WTC11 (cell line): ENCODE results near the gene DCAF15. TPM values are rescaled to one million over a fixed set of nuclear protein-coding genes. Genes with fewer than 3 reads are reported as not detected.

ENCODE experiments used
- ATAC-seq: fragments of 200-7000 bp; cut with Tn5 transposase; 2 replicates; pipeline ENCODE4 v1.10.0; 2021; ENCODE audit warnings: mild to moderate bottlenecking, moderate library complexity
- CTCF ChIA-PET: fragments of 300-600 bp; sonication (Branson Sonifier 250); formaldehyde crosslinking; loops from one replicate; lab custom pipeline; 2021; ENCODE audit warnings: antibody characterized with exemption; lab: Charles Lee
- POLR2A ChIA-PET: fragments of 350-600 bp; sonication (Branson Sonifier 250); formaldehyde crosslinking; loops from one replicate; lab custom pipeline; 2021; ENCODE audit warnings: antibody characterized with exemption; lab: Charles Lee
- DNase-seq: peaks from one replicate; pipeline ENCODE4 v3.0.0; 2021; ENCODE audit warnings: low spot score
- H3K27ac Mint-ChIP-seq: 2 replicates; pipeline ENCODE4 v1.8.0; 2021; ENCODE audit warnings: mixed read lengths
- H3K27me3 Mint-ChIP-seq: 2 replicates; pipeline ENCODE4 v1.8.0; 2021; ENCODE audit warnings: low read depth, mild to moderate bottlenecking, moderate library complexity, mixed read lengths
- H3K36me3 Mint-ChIP-seq: 2 replicates; pipeline ENCODE4 v1.8.0; 2021; ENCODE audit warnings: mixed read lengths
- H3K4me1 Mint-ChIP-seq: 2 replicates; pipeline ENCODE4 v1.8.0; 2022; ENCODE audit warnings: mixed read lengths
- H3K4me3 Mint-ChIP-seq: 2 replicates; pipeline ENCODE4 v1.8.0; 2021; ENCODE audit warnings: mild to moderate bottlenecking, moderate library complexity, mixed read lengths
- H3K9me3 Mint-ChIP-seq: 2 replicates; pipeline ENCODE4 v1.8.0; 2021; ENCODE audit warnings: mixed read lengths
- ARID4B ChIP-seq: sonication (generic); formaldehyde crosslinking; IDR thresholded peaks from 2 replicates; pipeline ENCODE4 v1.8.0; 2023; ENCODE audit warnings: missing genetic modification reagents, mild to moderate bottlenecking, borderline replicate concordance
- EMX1 ChIP-seq: fragments of 250-450 bp; sonication (Bioruptor Pico); IDR thresholded peaks from 2 replicates; pipeline ENCODE4 v1.8.0; 2021; ENCODE audit warnings: mild to moderate bottlenecking
- FOXK1 ChIP-seq: sonication (generic); formaldehyde crosslinking; IDR thresholded peaks from 2 replicates; pipeline ENCODE4 v1.8.0; 2022; ENCODE audit warnings: mild to moderate bottlenecking, moderate library complexity, missing genetic modification reagents
- FOXP1 ChIP-seq: sonication (generic); formaldehyde crosslinking; IDR thresholded peaks from 2 replicates; pipeline ENCODE4 v1.8.0; 2022; ENCODE audit warnings: missing genetic modification reagents, mild to moderate bottlenecking, moderate library complexity, borderline replicate concordance
- GTF2I ChIP-seq: fragments of 250-450 bp; sonication (Bioruptor Pico); conservative IDR thresholded peaks from 2 replicates; pipeline ENCODE4 v1.4.0; 2021; ENCODE audit warnings: mild to moderate bottlenecking
- HMGA2 ChIP-seq: fragments of 250-450 bp; sonication (Bioruptor Pico); IDR thresholded peaks from 2 replicates; pipeline ENCODE4 v1.4.0; 2021; ENCODE audit warnings: mild to moderate bottlenecking, moderate library complexity
- KAT7 ChIP-seq: sonication (generic); formaldehyde crosslinking; IDR thresholded peaks from 2 replicates; pipeline ENCODE4 v1.8.1; 2023; ENCODE audit warnings: missing genetic modification reagents, mild to moderate bottlenecking, borderline replicate concordance
- PRDM15 ChIP-seq: sonication (generic); formaldehyde crosslinking; IDR thresholded peaks from 2 replicates; pipeline ENCODE4 v1.8.0; 2022; ENCODE audit warnings: missing genetic modification reagents
- RORB ChIP-seq: fragments of 250-450 bp; sonication (Bioruptor Pico); IDR thresholded peaks from 2 replicates; pipeline ENCODE4 v1.9.0; 2021; ENCODE audit warnings: mild to moderate bottlenecking
- SP1 ChIP-seq: sonication (generic); formaldehyde crosslinking; conservative IDR thresholded peaks from 2 replicates; pipeline ENCODE4 v1.8.1; 2022; ENCODE audit warnings: missing genetic modification reagents
- TEAD1 ChIP-seq: sonication (generic); formaldehyde crosslinking; IDR thresholded peaks from 2 replicates; pipeline ENCODE4 v1.8.0; 2022; ENCODE audit warnings: mild to moderate bottlenecking, missing genetic modification reagents
- ZBTB21 ChIP-seq: sonication (generic); formaldehyde crosslinking; IDR thresholded peaks from 2 replicates; pipeline ENCODE4 v1.8.1; 2023; ENCODE audit warnings: mild to moderate bottlenecking, missing genetic modification reagents, borderline replicate concordance
- ZNF263 ChIP-seq: sonication (generic); formaldehyde crosslinking; IDR thresholded peaks from 2 replicates; pipeline ENCODE4 v1.8.1; 2022; ENCODE audit warnings: low read depth, mild to moderate bottlenecking, moderate library complexity, missing genetic modification reagents
- ZNF423 ChIP-seq: fragments of 250-450 bp; sonication (Bioruptor Pico); IDR thresholded peaks from 2 replicates; pipeline ENCODE4 v2.1.2; 2022; ENCODE audit warnings: mild to moderate bottlenecking, moderate library complexity
- ZSCAN18 ChIP-seq: fragments of 250-450 bp; sonication (Bioruptor Pico); IDR thresholded peaks from 2 replicates; pipeline ENCODE4 v2.1.2; 2022; ENCODE audit warnings: mild to moderate bottlenecking, moderate library complexity
- total RNA-seq: library from RNA; stranded (reverse); gene quantifications from 3 replicates; pipeline ENCODE4 v1.2.3, GENCODE V29; 2021
- TF ChIP-seq, protein P1 (sequence below): fragments of 250-450 bp; sonication (Bioruptor Pico); IDR thresholded peaks from 2 replicates; pipeline ENCODE4 v1.9.0; 2021; ENCODE audit warnings: mild to moderate bottlenecking, borderline replicate concordance
- TF ChIP-seq, protein P2 (sequence below): fragments of 250-450 bp; sonication (Bioruptor Pico); IDR thresholded peaks from 2 replicates; pipeline ENCODE4 v1.9.0; 2021; ENCODE audit warnings: mild to moderate bottlenecking
- TF ChIP-seq, protein P3 (sequence below): sonication (generic); formaldehyde crosslinking; IDR thresholded peaks from 2 replicates; pipeline ENCODE4 v1.8.1; 2023; ENCODE audit warnings: mild to moderate bottlenecking, moderate library complexity, missing genetic modification reagents
- TF ChIP-seq, protein P4 (sequence below): sonication (generic); formaldehyde crosslinking; IDR thresholded peaks from 2 replicates; pipeline ENCODE4 v1.8.1; 2022; ENCODE audit warnings: mild to moderate bottlenecking, missing genetic modification reagents, moderate library complexity, borderline replicate concordance

The DCAF15 gene
- total RNA-seq, 1 experiment from 2014 or later = 82.9 TPM

- TF ChIP-seq ARID4B (CRISPR knock-in tag) = no peak
- TF ChIP-seq, protein P1, sequence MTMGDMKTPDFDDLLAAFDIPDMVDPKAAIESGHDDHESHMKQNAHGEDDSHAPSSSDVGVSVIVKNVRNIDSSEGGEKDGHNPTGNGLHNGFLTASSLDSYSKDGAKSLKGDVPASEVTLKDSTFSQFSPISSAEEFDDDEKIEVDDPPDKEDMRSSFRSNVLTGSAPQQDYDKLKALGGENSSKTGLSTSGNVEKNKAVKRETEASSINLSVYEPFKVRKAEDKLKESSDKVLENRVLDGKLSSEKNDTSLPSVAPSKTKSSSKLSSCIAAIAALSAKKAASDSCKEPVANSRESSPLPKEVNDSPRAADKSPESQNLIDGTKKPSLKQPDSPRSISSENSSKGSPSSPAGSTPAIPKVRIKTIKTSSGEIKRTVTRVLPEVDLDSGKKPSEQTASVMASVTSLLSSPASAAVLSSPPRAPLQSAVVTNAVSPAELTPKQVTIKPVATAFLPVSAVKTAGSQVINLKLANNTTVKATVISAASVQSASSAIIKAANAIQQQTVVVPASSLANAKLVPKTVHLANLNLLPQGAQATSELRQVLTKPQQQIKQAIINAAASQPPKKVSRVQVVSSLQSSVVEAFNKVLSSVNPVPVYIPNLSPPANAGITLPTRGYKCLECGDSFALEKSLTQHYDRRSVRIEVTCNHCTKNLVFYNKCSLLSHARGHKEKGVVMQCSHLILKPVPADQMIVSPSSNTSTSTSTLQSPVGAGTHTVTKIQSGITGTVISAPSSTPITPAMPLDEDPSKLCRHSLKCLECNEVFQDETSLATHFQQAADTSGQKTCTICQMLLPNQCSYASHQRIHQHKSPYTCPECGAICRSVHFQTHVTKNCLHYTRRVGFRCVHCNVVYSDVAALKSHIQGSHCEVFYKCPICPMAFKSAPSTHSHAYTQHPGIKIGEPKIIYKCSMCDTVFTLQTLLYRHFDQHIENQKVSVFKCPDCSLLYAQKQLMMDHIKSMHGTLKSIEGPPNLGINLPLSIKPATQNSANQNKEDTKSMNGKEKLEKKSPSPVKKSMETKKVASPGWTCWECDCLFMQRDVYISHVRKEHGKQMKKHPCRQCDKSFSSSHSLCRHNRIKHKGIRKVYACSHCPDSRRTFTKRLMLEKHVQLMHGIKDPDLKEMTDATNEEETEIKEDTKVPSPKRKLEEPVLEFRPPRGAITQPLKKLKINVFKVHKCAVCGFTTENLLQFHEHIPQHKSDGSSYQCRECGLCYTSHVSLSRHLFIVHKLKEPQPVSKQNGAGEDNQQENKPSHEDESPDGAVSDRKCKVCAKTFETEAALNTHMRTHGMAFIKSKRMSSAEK (CRISPR knock-in tag) = no peak
These were observed 44.8 kb downstream of the DCAF15 start (continued) for GRCh38 chr19:13996928-13997630.

DNA sequence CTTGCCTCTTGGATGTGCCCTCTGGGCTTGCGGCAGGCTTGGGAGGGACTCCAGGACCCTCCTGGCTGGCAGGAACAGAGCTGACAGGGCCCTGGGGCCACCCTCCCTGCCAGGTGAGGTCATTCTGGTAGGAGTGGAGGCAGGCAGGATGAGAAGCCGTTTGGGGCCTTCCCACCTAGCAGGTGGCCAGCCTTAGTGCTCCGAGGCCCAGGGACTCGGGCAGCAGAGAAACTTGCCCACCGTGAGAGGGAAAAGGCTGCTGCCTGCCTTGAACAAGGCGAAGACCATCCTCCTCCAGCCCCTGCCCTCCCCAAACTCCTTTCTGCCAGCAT lies 45.3 kb downstream of the DCAF15 start:
- no peak overlapping the region for H3K4me3 Mint-ChIP-seq
- peaks cover 11% of the 10 kb centered on the region for H3K9me3 Mint-ChIP-seq
- H3K36me3 Mint-ChIP-seq = peaks cover 31% of the 10 kb centered on the region
- no peaks in the 10 kb centered on the region for H3K27me3 Mint-ChIP-seq
- ATAC-seq (no peak), DNase-seq (no peak)
- CTCF ChIA-PET = interaction anchor here (1.1 kb wide), 1 partner anchor 34 kb away, joined by 4 read pairs; the partner anchor contains the start of gene IL27RA
- no peaks in the 10 kb centered on the region for H3K4me1 Mint-ChIP-seq
- POLR2A ChIA-PET = no interaction called here
- no peak overlapping the region for H3K27ac Mint-ChIP-seq
- TF ChIP-seq RORB (CRISPR knock-in tag) (no peak), ZSCAN18 (CRISPR knock-in tag) (no peak), ZBTB21 (CRISPR knock-in tag) (no peak), TEAD1 (CRISPR knock-in tag) (no peak), GTF2I (CRISPR knock-in tag) (no peak), FOXK1 (CRISPR knock-in tag) (no peak), ZNF263 (no peak), FOXP1 (no peak), PRDM15 (CRISPR knock-in tag) (no peak), HMGA2 (CRISPR knock-in tag) (no peak), ZNF423 (no peak), KAT7 (CRISPR knock-in tag) (no peak), SP1 (CRISPR knock-in tag) (no peak), EMX1 (CRISPR knock-in tag) (no peak)
- TF ChIP-seq, protein P2, sequence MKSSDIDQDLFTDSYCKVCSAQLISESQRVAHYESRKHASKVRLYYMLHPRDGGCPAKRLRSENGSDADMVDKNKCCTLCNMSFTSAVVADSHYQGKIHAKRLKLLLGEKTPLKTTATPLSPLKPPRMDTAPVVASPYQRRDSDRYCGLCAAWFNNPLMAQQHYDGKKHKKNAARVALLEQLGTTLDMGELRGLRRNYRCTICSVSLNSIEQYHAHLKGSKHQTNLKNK (CRISPR knock-in tag) = no peak
- TF ChIP-seq, protein P3, sequence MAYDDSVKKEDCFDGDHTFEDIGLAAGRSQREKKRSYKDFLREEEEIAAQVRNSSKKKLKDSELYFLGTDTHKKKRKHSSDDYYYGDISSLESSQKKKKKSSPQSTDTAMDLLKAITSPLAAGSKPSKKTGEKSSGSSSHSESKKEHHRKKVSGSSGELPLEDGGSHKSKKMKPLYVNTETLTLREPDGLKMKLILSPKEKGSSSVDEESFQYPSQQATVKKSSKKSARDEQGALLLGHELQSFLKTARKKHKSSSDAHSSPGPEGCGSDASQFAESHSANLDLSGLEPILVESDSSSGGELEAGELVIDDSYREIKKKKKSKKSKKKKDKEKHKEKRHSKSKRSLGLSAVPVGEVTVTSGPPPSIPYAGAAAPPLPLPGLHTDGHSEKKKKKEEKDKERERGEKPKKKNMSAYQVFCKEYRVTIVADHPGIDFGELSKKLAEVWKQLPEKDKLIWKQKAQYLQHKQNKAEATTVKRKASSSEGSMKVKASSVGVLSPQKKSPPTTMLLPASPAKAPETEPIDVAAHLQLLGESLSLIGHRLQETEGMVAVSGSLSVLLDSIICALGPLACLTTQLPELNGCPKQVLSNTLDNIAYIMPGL (CRISPR knock-in tag) = no peak
- TF ChIP-seq, protein P4, sequence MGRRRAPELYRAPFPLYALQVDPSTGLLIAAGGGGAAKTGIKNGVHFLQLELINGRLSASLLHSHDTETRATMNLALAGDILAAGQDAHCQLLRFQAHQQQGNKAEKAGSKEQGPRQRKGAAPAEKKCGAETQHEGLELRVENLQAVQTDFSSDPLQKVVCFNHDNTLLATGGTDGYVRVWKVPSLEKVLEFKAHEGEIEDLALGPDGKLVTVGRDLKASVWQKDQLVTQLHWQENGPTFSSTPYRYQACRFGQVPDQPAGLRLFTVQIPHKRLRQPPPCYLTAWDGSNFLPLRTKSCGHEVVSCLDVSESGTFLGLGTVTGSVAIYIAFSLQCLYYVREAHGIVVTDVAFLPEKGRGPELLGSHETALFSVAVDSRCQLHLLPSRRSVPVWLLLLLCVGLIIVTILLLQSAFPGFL (CRISPR knock-in tag) = no peak
